ENCODE results near the gene MAZ. TPM values are rescaled to one million over a fixed set of nuclear protein-coding genes. Genes with fewer than 3 reads are reported as not detected.
A peak's percentile ranks its signal among the peaks of the same experiment; 100 is the strongest.

The MAZ gene
- total and polyA plus RNA-seq, 2 of the 13 experiments (the other 11 are each of a cell fraction or from before 2014, with no cell fraction given) = 203 to 277 TPM

GRCh38 chr16:29784901-29785500 is 21.3 kb upstream of the MAZ start (continued):
- TF ChIP-seq ARID5B (CRISPR knock-in tag; IDR thresholded peaks at IDR 0.05) = peak; percentile 48; the same call in 1 of the 2 replicates
- peak; percentile 87 for TF ChIP-seq KAT7 (CRISPR knock-in tag; IDR thresholded peaks at IDR 0.05; ENCODE audit: borderline replicate concordance)
- TF ChIP-seq ATF3 (CRISPR knock-in tag; IDR thresholded peaks at IDR 0.05) = 0 out of 2 replicates have a peak, but pooled peaks have one; percentile 18
- TF ChIP-seq CBX2 (IDR thresholded peaks at IDR 0.05; ENCODE audit: low read depth, low read length) = no peak
- TF ChIP-seq CBX2 (CRISPR knock-in tag; IDR thresholded peaks at IDR 0.05; ENCODE audit: low read depth) = no peak
- peak; percentile 17; the same call in 1 of the 2 replicates for TF ChIP-seq PATZ1 (CRISPR knock-in tag; IDR thresholded peaks at IDR 0.05)
- no peak for TF ChIP-seq PAWR (CRISPR knock-in tag; IDR thresholded peaks at IDR 0.05; ENCODE audit: borderline replicate concordance)
- TF ChIP-seq NBN (conservative IDR thresholded peaks at IDR 0.05) = no peak
- peak; percentile 87 for TF ChIP-seq MIER2 (CRISPR knock-in tag; IDR thresholded peaks at IDR 0.05)
- TF ChIP-seq NAIF1 (CRISPR knock-in tag; IDR thresholded peaks at IDR 0.05; ENCODE audit: borderline replicate concordance) = no peak
- no peak for TF ChIP-seq ZNF12 (CRISPR knock-in tag; IDR thresholded peaks at IDR 0.05)
- TF ChIP-seq NFKB2 (CRISPR knock-in tag; IDR thresholded peaks at IDR 0.05; ENCODE audit: borderline replicate concordance) = no peak; the same call in 1 of the 2 replicates

All from HepG2 (cell line).